ENCODE data around the gene SOX18.

The SOX18 gene

GRCh38 chr20:64080813-64081623 lies 31.6 kb upstream of the SOX18 start:
- DNase-seq (ENCODE audit: low spot score): no peak

- DNase-seq (ENCODE audit: low spot score): no peak
Observed at GRCh38 chr20:64080013-64080812, 30.8 kb upstream of the SOX18 start, which contains the start of gene OPRL1. Gene OPRL1 (plus strand): TSS chr20:64080082. CDS start chr20:64092721, 12,639 bp downstream.

DNA sequence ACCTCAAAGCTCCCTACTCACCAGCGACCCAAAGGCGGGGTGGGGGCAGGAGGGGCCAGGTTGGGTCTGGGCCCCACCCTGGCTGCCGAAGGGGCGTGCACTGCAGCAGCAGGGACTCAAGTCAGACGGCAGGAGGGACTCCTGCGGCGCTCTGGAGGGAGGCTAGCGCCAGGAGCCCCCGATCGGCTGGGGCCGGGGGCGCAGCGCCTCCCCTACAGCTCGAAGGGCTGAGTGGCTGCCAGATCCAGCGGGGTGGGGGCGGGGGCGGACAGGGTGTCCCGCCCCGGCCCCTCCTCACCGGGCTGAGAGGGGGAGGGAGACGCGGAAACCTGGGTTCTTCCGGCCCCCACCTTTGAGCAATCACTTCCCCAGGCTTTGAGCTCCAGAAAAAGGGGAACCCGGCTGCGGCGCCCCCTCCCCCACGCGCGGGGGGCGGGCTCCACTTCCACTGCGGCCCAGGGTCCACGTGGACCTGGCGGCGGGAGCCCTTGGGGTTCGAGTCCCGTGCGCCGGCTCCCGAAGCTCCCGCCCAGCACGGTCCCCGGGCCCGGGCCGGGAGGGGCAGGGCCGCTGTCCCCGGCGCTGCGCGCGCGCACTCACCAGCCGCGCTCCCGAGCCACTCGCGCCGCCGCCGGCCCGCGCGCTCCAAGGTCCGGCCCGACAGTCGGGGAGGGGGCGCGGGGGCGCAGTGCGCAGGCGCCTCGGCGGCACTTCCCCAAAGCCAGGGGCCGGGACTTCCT lies 30.0 kb upstream of the SOX18 start, which contains the start of gene RGS19:
Gene RGS19 (minus strand): TSS at position 246 of the 740 bp plus-strand sequence. CDS start 2,632 bp downstream, outside the sequence.
- DNase-seq (ENCODE audit: low spot score): peak; percentile 70

- no peak for DNase-seq (ENCODE audit: low spot score)
Observed at GRCh38 chr20:64078934-64079272, 29.5 kb upstream of the SOX18 start.

DNA sequence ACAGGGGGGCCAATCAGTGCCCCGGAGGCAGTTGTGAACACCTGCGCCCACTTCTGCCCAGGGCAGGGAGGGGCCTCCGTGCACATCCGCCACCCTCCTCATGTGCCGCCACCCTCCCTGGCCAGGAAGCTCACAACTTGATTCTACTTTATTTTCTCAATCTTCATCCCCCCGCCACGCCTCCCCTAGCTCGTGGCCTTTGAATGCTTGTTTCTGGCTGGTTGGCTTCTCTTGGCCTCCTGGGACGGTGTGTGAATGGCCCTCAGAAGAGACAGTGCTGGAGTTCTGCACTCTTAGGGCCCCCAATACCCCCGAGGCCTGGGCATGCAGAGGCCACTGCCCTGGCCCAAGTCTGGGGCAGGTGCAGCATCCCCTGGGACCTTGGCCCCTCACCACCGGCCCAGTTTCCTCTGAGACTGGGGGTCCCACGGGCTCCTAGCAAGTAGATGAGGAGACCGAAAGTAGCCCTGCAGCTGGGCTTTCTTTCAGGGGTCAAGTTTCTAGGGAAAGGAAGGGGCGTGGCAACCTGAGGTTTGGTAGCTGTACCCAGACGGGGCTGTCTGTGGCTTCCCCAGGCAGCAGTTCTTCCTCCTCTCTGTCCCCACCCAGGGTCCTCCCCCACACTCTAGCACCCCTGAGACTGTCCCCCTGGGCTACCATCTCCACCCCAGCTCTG lies 28.6 kb upstream of the SOX18 start:
- no peak for DNase-seq (ENCODE audit: low spot score)

- no peak for DNase-seq (ENCODE audit: low spot score)
Observed at GRCh38 chr20:64077541-64077875, 28.1 kb upstream of the SOX18 start.

DNA sequence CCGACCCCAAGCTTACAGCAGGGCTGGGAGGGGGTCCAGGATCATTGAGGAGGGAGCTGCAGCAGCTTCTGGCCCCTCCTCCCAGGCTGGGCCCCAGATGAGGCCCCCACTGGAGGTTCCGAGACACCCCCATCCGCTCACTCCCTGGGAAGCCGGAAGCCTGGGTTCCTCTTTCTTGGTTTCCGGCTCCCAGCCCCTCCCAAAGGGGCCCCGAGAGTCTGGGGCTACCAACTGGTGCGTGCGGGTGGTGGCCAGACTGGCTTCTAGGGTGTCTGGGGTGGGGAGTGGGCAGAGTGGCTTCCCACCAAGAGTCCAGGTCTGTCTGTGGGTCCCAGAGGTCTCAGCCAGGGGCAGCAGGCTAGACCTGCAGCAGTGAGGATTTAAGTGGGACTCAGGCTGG lies 27.7 kb upstream of the SOX18 start:
- no peak for DNase-seq (ENCODE audit: low spot score)

DNA sequence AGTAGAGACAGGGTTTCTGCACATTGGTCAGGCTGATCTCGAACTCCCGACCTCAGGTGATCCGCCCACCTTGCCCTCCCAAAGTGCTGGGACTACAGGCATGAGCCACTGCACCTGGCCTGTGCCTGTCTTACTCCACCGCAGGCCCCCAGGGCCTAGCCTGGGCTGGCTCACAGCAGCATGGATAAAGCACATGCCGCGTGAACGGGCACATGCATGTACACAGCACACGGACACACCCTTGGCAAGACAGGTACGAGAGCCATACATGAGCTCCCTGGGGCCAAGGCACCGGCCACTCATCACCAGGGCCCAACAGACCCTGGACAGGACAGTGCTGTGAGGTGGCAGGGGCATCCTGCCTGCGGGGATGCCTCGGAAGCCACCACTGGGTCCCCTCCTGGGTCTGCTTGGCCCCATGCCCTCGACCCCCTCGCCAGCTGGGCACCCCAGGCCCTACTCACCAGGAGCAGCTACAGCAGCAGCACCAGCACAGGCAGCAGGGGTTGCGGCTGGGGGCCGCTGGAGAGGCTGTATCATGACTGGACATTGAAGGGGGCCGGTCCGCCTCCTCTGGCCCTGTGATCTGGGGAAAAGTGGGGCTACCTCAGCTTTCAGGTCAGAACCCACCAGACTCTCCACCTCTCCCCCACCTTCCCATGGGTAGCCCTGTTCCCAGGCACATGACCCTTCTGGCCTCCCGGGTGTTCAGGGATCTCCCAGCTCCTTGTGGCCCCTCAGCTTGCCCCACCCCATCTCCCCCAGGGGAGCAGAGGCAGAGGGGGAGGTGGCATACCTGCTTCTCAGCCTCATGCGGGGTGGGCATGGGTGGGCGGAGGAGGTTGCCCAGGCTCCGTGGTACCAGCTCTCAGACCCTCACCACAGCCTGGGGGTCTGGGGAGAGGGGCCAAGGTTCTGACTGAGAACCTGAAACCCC lies 26.9 kb upstream of the SOX18 start:
- no peak for DNase-seq (ENCODE audit: low spot score)

DNA sequence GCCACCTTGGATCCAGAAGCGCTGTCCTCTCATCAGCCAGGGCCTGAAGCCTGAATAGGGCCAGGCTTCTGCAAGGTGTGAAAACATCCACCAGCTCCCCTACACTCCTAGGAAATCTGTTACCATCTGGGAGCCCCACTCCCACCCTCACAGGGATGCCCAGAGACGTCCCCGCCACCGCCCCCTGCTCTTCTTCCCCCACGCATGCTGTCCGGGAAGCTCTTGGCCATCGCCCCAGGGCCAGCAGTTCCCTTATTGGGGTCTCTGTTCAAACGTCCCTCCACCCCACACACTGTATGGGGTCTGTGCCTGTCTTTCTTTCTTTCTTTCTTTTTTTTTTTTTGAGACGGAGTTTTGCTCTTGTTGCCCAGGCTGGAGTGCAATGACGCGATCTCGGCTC lies 26.1 kb upstream of the SOX18 start:
- DNase-seq (ENCODE audit: low spot score): no peak

GRCh38 chr20:64074963-64075362 lies 25.5 kb upstream of the SOX18 start:
- DNase-seq (ENCODE audit: low spot score): no peak

DNA sequence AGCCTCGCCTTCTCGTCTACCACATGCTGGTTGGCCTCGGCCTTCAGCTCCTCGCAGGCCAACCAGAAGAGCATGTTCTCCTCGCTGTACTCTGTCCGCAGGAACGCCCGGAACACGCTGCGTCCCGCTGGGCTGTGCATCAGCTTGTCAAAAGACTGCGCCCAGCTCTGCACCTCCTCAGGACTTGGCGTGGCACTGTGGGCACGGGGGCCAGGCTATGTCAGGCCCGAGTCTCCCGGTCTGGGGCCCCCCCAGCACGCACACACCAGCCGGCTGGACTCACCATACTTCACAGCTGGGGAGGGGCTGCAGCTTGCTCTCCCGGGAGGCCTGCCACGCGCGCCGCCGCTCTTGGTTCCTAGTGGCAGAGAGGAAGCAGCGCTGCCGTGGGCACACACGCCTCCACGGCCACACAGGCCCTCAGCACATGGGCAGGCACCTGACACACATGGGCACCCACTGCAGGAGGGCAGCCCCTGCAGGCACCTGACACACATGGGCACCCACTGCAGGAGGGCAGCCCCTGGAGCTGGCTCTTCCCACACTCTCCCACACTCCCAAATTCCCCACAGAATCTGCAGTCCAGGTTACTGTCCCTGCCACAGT lies 24.8 kb upstream of the SOX18 start:
- DNase-seq (ENCODE audit: low spot score): no peak

DNA sequence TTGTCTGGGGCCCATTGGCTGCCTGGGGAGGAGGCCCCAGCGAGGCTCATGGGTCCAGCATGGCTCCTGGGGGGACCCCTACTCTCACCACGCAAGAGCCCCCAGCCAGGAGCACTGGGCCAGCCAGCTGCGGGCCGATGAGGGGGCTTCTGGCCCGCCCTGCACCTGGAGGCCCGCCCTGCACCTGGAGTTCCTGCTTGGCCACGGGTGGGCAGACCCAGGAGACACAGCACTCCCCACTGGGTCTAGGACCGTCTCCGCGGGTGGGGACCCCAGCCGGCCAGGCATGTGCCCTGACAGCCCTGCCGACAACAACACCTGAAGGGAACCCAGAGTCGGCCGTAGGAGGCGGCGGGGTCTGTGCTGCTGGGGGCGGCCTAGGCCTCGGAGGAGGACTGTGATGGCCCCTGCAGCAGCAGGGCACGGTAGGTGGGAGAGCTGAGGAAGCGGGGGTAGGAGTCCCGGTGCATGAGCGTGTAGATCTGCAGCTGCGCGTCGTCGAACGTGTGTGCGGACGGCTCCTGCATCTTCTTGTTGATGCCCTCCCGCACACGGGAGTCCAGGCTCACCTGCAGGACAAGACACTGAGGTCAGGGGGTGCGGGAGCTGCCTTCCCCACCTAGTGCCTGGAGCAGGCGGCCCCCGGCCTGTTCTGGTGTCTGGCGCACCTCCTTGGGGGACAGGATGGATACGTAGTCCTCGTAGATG lies 24.2 kb upstream of the SOX18 start:
- no peak for DNase-seq (ENCODE audit: low spot score)

DNA sequence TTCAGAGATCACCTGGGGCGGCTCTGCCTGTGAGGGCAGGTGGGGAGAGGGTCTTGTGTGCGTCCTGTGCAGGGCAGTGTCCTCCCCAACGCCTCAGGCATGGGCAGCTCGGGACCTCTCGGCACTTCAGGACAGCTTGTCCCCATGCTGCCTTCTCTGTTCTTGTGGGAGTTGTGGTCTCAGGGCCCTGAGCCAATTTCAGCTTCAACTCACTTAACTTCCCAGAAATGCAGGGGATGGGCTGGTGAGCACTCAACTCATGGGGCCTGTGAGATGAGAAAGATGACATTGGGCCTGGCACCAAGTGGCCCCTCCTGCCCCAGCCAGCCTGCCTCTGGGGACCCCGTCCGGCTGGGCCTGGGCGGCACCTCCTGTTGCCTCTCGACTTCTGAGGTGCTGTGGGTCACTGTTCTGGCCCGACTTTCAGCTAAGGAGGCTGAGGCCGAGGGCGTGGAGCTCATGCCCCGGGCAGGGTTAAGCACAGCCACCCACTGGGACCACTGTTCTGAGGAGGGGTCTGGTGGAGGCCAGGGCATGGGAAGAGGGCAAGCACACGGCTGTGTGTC lies 23.1 kb upstream of the SOX18 start:
- DNase-seq (ENCODE audit: low spot score): no peak

DNA sequence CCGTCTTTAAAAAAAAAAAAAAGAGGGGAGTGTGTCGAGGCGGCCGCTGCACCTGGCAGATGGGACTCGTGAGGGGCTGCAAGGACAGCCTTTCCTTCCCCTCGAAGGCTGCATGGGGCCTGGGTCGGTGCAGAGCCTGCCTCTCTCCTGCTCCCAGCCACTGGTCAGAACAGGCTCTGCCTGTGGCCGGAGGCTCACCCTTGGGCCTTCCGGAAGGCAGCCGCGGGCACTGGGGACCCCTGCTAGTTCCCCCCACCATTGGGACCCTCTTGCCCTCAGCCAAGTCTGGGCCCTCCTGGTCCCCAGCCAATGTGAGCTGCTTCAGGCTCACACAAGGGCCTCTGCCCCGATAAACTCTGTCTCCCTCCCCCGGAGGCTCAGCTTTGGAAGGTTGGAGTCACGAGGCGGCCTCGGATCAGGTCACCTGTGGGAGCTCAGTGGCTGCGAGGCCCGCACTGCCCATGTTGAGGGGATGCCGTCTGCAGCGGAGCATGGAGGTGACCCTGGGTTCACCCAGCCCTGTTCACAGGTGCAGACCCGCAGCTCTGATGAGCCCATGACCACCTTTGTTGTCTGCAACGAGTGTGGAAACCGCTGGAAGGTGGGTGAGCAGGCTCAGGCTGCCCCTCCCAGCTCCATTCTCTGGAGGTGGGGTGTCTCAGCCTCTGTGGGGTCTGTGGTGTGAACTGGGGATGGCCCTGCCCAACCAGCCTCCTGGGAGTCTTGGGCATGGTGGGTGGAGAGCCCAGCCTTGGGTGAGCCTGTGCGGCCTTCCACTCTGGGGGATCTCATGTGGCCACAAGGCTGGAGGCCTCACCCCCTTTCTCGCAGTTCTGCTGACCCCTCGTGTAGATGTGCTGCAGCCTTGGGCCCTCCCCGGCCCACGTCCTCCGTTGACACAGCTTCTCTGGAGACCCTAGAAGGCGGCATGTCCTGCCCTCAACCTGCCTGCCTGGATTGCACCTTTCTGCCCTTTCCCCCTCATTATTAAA lies 22.2 kb upstream of the SOX18 start:
- no peak for DNase-seq (ENCODE audit: low spot score)

- DNase-seq (ENCODE audit: low spot score): no peak
Observed at GRCh38 chr20:64070244-64070993, 21.0 kb upstream of the SOX18 start.

GRCh38 chr20:64069614-64070243 lies 20.3 kb upstream of the SOX18 start:
- DNase-seq (ENCODE audit: low spot score): peak; percentile 18

DNA sequence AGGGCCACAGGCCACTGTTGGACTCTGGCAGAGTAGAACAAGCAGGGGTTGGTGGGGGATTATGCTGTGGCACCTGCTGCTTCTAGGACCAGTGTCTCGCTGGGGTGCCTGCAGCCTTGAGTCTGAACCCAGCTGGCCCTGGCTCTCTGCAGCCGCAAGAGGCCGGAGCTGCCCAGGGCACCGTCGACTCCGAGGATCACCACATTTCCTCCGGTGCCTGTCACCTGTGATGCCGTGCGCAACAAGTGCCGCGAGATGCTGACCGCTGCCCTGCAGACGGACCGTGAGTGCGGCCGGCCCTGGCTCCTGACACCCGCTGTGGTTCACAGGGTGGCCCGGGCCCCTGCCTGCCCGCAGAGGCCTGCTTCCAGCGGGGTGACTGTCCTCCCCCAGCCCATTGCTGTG lies 19.8 kb upstream of the SOX18 start:
- no peak for DNase-seq (ENCODE audit: low spot score)

Data from LoVo (cell line).